ENCODE data around the gene LEO1. TPM values are rescaled to one million over a fixed set of nuclear protein-coding genes. Genes with fewer than 3 reads are reported as not detected.

LEO1 gene
- total RNA-seq, 4 donors from 2014 or later = 8.6 to 45.3 (median 27.8) TPM

DNA sequence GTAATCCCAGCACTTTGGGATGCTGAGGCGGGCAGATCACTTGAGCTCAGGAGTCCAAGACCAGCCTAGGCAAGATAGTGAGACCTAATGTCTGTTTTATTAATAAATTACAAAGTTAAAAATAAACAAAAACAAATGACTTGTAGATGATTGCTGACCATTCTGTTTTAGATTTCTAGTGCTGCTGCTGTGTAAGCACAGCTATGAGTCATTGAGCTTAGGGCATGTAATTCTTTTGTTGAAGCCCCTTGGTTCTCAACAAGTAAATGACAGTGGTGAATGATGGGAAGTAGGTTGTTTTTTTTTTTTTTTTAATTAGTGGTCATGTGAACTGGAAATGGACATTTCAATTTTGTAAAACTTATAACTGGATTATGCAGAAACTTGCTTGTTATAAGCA, 63.3 kb downstream of the LEO1 start:
- no peak for DNase-seq
- TF ChIP-seq POLR2A (IDR thresholded peaks at IDR 0.05) = no peak
- TF ChIP-seq, protein P1, sequence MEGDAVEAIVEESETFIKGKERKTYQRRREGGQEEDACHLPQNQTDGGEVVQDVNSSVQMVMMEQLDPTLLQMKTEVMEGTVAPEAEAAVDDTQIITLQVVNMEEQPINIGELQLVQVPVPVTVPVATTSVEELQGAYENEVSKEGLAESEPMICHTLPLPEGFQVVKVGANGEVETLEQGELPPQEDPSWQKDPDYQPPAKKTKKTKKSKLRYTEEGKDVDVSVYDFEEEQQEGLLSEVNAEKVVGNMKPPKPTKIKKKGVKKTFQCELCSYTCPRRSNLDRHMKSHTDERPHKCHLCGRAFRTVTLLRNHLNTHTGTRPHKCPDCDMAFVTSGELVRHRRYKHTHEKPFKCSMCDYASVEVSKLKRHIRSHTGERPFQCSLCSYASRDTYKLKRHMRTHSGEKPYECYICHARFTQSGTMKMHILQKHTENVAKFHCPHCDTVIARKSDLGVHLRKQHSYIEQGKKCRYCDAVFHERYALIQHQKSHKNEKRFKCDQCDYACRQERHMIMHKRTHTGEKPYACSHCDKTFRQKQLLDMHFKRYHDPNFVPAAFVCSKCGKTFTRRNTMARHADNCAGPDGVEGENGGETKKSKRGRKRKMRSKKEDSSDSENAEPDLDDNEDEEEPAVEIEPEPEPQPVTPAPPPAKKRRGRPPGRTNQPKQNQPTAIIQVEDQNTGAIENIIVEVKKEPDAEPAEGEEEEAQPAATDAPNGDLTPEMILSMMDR (IDR thresholded peaks at IDR 0.05) = no peak
- Histone ChIP-seq H3K9me3 (no peaks in the 10 kb centered on the region), H3K4me1 (no peaks in the 10 kb centered on the region), H3K4me3 (no peak overlapping the region), H3K27me3 (no peaks in the 10 kb centered on the region), H3K27ac (no peak overlapping the region), H3K36me3 (no peaks in the 10 kb centered on the region)
- intact Hi-C loops (cut with DNase I; ENCODE audit: low total_unique reads) = no loop called here

DNA sequence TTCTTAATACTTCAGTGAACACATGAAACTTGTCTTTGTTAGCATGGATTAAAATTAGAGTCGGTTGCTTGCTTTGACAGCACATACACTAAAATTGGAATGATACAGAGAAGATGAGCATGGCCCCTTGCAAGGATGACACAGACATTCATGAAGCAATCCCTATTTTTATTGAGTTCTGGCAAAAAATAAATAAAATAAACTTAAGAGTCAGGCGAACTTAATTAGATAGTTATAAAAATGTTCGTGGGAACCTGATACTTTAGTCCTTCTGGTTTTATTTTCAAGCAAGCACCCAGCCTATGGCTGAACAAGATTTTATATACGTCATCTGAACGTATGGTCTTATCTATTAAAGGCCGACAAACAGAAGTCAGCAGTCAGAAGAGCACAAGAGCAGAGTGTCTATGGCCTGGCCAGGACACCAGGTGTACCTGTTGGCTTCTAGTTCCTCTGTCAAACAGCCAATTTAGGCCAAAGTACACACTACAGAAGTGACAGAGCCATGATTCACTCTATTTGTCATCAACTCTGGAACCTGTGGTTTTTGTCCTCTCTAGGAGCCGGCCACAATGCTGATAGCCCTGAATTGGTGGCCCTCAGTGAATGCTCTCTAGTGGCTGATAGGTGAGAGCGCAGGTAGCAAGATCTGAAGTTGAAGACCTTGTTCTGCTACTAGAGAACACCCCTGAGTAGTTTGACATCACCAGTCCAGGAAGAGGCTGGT, 64.3 kb downstream of the LEO1 start:
- TF ChIP-seq, protein P1 (IDR thresholded peaks at IDR 0.05) = no peak
- no peak for TF ChIP-seq POLR2A (IDR thresholded peaks at IDR 0.05)
- H3K4me3 ChIP-seq = no peak overlapping the region
- no peaks in the 10 kb centered on the region for H3K9me3 ChIP-seq
- no peak for DNase-seq
- no peaks in the 10 kb centered on the region for H3K4me1 ChIP-seq
- no peaks in the 10 kb centered on the region for H3K36me3 ChIP-seq
- H3K27me3 ChIP-seq = no peaks in the 10 kb centered on the region
- H3K27ac ChIP-seq = no peak overlapping the region
- intact Hi-C loops (cut with DNase I; ENCODE audit: low total_unique reads) = no loop called here

DNA sequence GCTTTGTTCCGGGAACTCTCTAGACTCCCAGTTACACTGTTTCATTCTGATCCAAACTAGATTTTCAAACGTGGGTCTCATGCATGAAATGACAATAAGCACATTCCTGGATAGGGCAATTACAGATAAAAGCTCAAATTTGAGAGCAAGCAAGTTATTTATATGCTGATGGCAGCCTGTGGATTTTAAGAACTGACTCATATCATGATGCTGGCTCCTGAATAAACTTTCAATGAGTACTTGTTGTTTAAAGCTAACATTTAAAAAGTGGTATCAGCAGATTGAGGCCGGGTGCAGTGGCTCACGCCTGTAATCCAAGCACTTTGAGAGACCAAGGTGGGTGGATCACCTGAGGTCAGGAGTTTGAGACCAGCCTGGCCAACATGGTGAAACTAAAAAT, 66.6 kb downstream of the LEO1 start:
- no peaks in the 10 kb centered on the region for H3K36me3 ChIP-seq
- DNase-seq = no peak
- H3K4me3 ChIP-seq = no peak overlapping the region
- TF ChIP-seq, protein P1 (IDR thresholded peaks at IDR 0.05) = no peak
- TF ChIP-seq POLR2A (IDR thresholded peaks at IDR 0.05) = no peak
- H3K4me1 ChIP-seq = no peaks in the 10 kb centered on the region
- H3K9me3 ChIP-seq = no peaks in the 10 kb centered on the region
- no peak overlapping the region for H3K27ac ChIP-seq
- no peaks in the 10 kb centered on the region for H3K27me3 ChIP-seq
- intact Hi-C loops (cut with DNase I; ENCODE audit: low total_unique reads) = no loop called here

DNA sequence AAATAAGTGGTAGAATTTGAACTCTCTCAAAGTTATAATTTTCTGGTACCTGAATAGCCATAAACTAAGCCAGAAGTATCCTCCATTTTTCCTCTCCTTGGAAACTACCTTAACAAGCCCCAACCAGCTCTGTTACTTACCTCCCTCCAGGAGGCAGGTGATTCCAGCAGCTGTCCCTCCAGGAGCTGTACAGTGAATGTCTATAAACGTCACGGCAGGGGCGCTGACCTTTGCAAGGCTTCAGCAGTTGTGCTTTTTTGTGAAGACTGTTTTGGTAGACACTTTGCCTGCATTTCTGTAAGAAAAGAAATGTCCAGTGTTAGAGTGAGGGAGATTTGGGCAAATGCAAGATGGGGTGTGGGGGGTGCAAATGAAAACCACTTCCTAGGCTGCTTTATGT, 67.2 kb downstream of the LEO1 start:
- no peaks in the 10 kb centered on the region for H3K36me3 ChIP-seq
- DNase-seq = no peak
- no peak overlapping the region for H3K4me3 ChIP-seq
- TF ChIP-seq, protein P1 (IDR thresholded peaks at IDR 0.05) = no peak
- no peak for TF ChIP-seq POLR2A (IDR thresholded peaks at IDR 0.05)
- intact Hi-C loops (cut with DNase I; ENCODE audit: low total_unique reads) = no loop called here
- H3K4me1 ChIP-seq = no peaks in the 10 kb centered on the region
- no peak overlapping the region for H3K27ac ChIP-seq
- no peaks in the 10 kb centered on the region for H3K27me3 ChIP-seq
- H3K9me3 ChIP-seq = no peaks in the 10 kb centered on the region

DNA sequence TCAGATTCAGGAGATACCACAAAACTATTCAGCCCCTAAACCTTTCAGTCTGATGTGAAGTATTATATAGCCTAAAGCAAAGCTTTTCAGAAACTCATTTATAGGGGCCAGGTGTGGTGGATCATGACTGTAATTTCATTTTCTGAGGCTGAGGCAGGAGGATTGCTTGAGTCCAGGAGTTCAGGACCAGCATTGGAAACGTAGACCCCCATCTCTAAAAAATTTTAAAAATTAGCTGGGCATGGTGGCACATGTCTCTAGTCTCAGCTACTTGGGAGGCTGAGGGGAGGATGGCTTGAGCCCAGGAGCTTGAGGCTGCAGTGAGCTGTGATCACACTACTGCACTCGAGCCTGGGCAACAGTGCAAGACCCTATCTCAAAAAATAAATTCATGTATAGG, 82.1 kb downstream of the LEO1 start:
- Histone ChIP-seq H3K27me3 (no peaks in the 10 kb centered on the region), H3K4me1 (no peaks in the 10 kb centered on the region), H3K36me3 (no peaks in the 10 kb centered on the region), H3K4me3 (no peak overlapping the region), H3K27ac (no peak overlapping the region), H3K9me3 (no peaks in the 10 kb centered on the region)
- intact Hi-C loops (cut with DNase I; ENCODE audit: low total_unique reads) = no loop called here
- TF ChIP-seq, protein P1 (IDR thresholded peaks at IDR 0.05) = no peak
- no peak for TF ChIP-seq POLR2A (IDR thresholded peaks at IDR 0.05)
- no peak for DNase-seq
